GM12878 (cell line): Measurements from ENCODE around the gene TOPBP1. TPM values are rescaled to one million over a fixed set of nuclear protein-coding genes. Genes with fewer than 3 reads are reported as not detected.

ENCODE experiments used
- CBFB ChIP-seq: IDR thresholded peaks from 2 replicates; pipeline ENCODE4 v1.6.1; 2016; ENCODE audit warnings: antibody characterized with exemption, low read depth
- CEBPZ ChIP-seq: fragments of 150-350 bp; IDR thresholded peaks from 2 replicates; pipeline ENCODE4 v1.6.1; 2016; ENCODE audit warnings: low read depth, low read length
- EP300 ChIP-seq, 2 experiments: fragments of 150-350 bp in 1 of 2; IDR thresholded peaks; 2 replicates each; pipeline ENCODE4 v1.6.1; 2011 to 2012; ENCODE audit warnings: low read depth in 2 of 2, low read length in 2 of 2, borderline replicate concordance in 1 of 2, improper control_type of control experiment in 1 of 2, inconsistent platforms in 1 of 2; ENCODE audit not compliant: control insufficient read depth in 1 of 2
- ESRRA ChIP-seq: IDR thresholded peaks from 2 replicates; pipeline ENCODE4 v1.6.1; 2012; ENCODE audit warnings: mild to moderate bottlenecking, low read length, improper control_type of control experiment
- IRF3 ChIP-seq: fragments of 450-650 bp; IDR thresholded peaks from 2 replicates; pipeline ENCODE4 v1.6.1; 2014; ENCODE audit warnings: mild to moderate bottlenecking
- KDM1A ChIP-seq: fragments of 200-600 bp; sonication (generic); IDR thresholded peaks from 2 replicates; pipeline ENCODE4 v1.6.1; 2016; ENCODE audit warnings: borderline replicate concordance
- NKRF ChIP-seq: fragments of 450-650 bp; conservative IDR thresholded peaks from 2 replicates; pipeline ENCODE4 v1.6.1; 2017; ENCODE audit warnings: mild to moderate bottlenecking, moderate library complexity
- NR2C2 ChIP-seq: IDR thresholded peaks from 2 replicates; pipeline ENCODE4 v1.6.1; 2011; ENCODE audit warnings: borderline replicate concordance, low read depth; ENCODE audit not compliant: control insufficient read depth, insufficient read length
- PAX5 ChIP-seq: IDR thresholded peaks from 2 replicates; pipeline ENCODE4 v1.6.1; 2011; ENCODE audit warnings: low read depth, low read length, borderline replicate concordance
- PKNOX1 ChIP-seq: fragments of 450-650 bp; IDR thresholded peaks from 2 replicates; pipeline ENCODE4 v1.6.1; 2016; ENCODE audit warnings: mild to moderate bottlenecking
- POLR2AphosphoS5 ChIP-seq: IDR thresholded peaks from 2 replicates; pipeline ENCODE4 v1.6.1; 2011; ENCODE audit warnings: mild to moderate bottlenecking, low read length, inconsistent platforms
- RAD21 ChIP-seq: IDR thresholded peaks from 2 replicates; pipeline ENCODE4 v1.6.1; 2011; ENCODE audit warnings: mild to moderate bottlenecking, low read depth, low read length, moderate library complexity; ENCODE audit not compliant: insufficient read depth
- SMC3 ChIP-seq: IDR thresholded peaks from 2 replicates; pipeline ENCODE4 v1.6.1; 2011; ENCODE audit warnings: low read length, improper control_type of control experiment, borderline replicate concordance
- TAF1 ChIP-seq: IDR thresholded peaks from 2 replicates; pipeline ENCODE4 v1.6.1; 2011; ENCODE audit warnings: mild to moderate bottlenecking, low read depth, low read length, borderline replicate concordance
- TARDBP ChIP-seq: IDR thresholded peaks from 2 replicates; pipeline ENCODE4 v1.6.1; 2016; ENCODE audit warnings: borderline replicate concordance
- TBL1XR1 ChIP-seq: IDR thresholded peaks from 2 replicates; pipeline ENCODE4 v1.6.1; 2012; ENCODE audit warnings: low read depth, low read length, improper control_type of control experiment
- ZBTB11 ChIP-seq: fragments of 450-650 bp; formaldehyde crosslinking; IDR thresholded peaks from 2 replicates; pipeline ENCODE4 v1.5.0; 2022; ENCODE audit warnings: mild to moderate bottlenecking, missing genetic modification characterization
- ZNF384 ChIP-seq: IDR thresholded peaks from 2 replicates; pipeline ENCODE4 v1.6.1; 2012; ENCODE audit warnings: low read depth, mild to moderate bottlenecking, low read length, improper control_type of control experiment, borderline replicate concordance
- polyA plus RNA-seq, 11 experiments: library from polyadenylated mRNA; depleted of rRNA in 4 of 11; unstranded in 6 of 11; stranded (reverse) in 5 of 11; fragments of >200 nt; fragmentation: Nextera tagmentation in 4 of 11; fragmentation: Illumina TruSeq in 1 of 11; extraction: Ambion mirVana in 4 of 11; extraction: Trizol in 1 of 11; gene quantifications; 1 replicate in 1 of 11; 2 replicates in 10 of 11; pipeline versions ENCODE4 v1.2.1 to v1.2.3, GENCODE V29; 2011 to 2016; ENCODE audit warnings: inconsistent platforms in 2 of 11, missing spikeins in 2 of 11, low read depth in 1 of 11
- total RNA-seq, 4 experiments: library from RNA; depleted of rRNA in 3 of 4; stranded (reverse); fragments of >200 nt in 3 of 4; fragmentation: Illumina TruSeq in 1 of 4; extraction: Trizol in 1 of 4; gene quantifications; 2 replicates each; pipeline versions ENCODE4 v1.2.1 to v1.2.3, GENCODE V29; 2013 to 2021

Gene TOPBP1
- total and polyA plus RNA-seq, 10 of the 15 experiments (the other 5 are each of a cell fraction or from before 2014, with no cell fraction given) = 18.3 to 99.3 (median 61.5) TPM

DNA sequence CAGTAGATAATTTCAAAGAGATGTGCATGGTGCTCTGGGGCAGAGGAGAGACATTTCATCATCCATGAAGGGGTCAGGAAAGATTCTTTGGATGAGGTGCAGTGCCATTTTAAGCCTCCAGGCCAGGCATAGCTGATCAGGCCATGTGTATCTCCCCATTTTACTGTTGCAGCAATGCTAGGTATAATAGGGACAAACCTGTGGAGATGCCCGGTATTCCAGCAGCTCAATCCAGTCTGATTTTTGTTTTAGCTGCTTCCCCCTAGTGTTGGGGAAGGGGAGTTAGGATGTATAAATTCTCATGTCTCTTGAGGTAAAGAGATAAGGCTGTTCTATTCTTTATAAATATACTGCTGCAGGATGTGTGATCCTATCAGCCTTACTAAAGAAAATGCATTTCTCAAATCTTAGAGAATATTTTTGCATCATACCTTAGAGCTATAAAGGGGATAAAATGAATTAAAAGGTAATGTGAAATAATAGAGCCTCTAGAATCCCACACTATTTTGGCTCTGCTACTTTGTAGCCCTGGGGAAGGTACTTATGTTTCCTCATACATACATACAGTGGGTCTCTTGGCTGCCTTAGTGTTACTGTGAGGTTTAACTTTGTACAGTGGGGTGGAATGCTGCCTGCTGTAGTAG lies 83.1 kb downstream of the TOPBP1 start (continued):
- TF ChIP-seq RAD21 (peak; percentile 47), ESRRA (no peak), IRF3 (no peak), CBFB (no peak), EP300 (IDR thresholded peaks at IDR 0.05; ENCODE audit: borderline replicate concordance in 1 of 2, control insufficient read depth in 1 of 2, low read depth in 2 of 2, low read length in 2 of 2) (no peak), TBL1XR1 (no peak), POLR2AphosphoS5 (peak; percentile 50; the same call in 1 of the 2 replicates), ZNF384 (no peak), TAF1 (no peak), ZBTB11 (CRISPR knock-in tag) (no peak), NR2C2 (no peak), PAX5 (no peak), KDM1A (no peak), NKRF (no peak), SMC3 (peak; percentile 43; the same call in 1 of the 2 replicates), TARDBP (no peak), CEBPZ (no peak), PKNOX1 (no peak)
